Measurements from ENCODE around the gene HPN. TPM values are rescaled to one million over a fixed set of nuclear protein-coding genes. Genes with fewer than 3 reads are reported as not detected.

The HPN gene
- total RNA-seq, 2 donors from 2014 or later: 2.5 to 7.2 TPM

- Histone ChIP-seq H3K27ac (no peak overlapping the region), H3K9me3 (no peaks in the 10 kb centered on the region), H3K27me3 (no peaks in the 10 kb centered on the region), H3K4me1 (no peaks in the 10 kb centered on the region), H3K36me3 (no peaks in the 10 kb centered on the region), H3K4me3 (no peak overlapping the region)
- DNase-seq (ENCODE audit: low spot score): no peak
- no peak for TF ChIP-seq CTCF (IDR thresholded peaks at IDR 0.05)
Observed at GRCh38 chr19:35061583-35062373, 20.3 kb downstream of the HPN start.

- H3K36me3 ChIP-seq: no peaks in the 10 kb centered on the region
Observed at GRCh38 chr19:35062942-35063341, 21.4 kb downstream of the HPN start.

GRCh38 chr19:35063940-35064818, 22.7 kb downstream of the HPN start:
- Histone ChIP-seq H3K9me3 (no peaks in the 10 kb centered on the region), H3K27ac (no peak overlapping the region), H3K27me3 (no peaks in the 10 kb centered on the region), H3K4me3 (no peak overlapping the region), H3K4me1 (peaks cover 0 to 9% of the 10 kb centered on the region in 2 donors), H3K36me3 (no peaks in the 10 kb centered on the region)
- no peak for DNase-seq (ENCODE audit: low spot score)
- TF ChIP-seq CTCF (IDR thresholded peaks at IDR 0.05): no peak

More at GRCh38 chr19:35062942-35063341, 21.4 kb downstream of the HPN start:
- no peak for DNase-seq (ENCODE audit: low spot score)
- no peaks in the 10 kb centered on the region for H3K4me1 ChIP-seq
- no peak for TF ChIP-seq CTCF (IDR thresholded peaks at IDR 0.05)
- H3K4me3 ChIP-seq: no peak overlapping the region
- H3K9me3 ChIP-seq: no peaks in the 10 kb centered on the region
- no peak overlapping the region for H3K27ac ChIP-seq
- no peaks in the 10 kb centered on the region for H3K27me3 ChIP-seq

- no peak overlapping the region for H3K27ac ChIP-seq
- H3K36me3 ChIP-seq: no peaks in the 10 kb centered on the region
- H3K4me1 ChIP-seq: peaks cover 0 to 9% of the 10 kb centered on the region in 2 donors
- H3K27me3 ChIP-seq: no peaks in the 10 kb centered on the region
- H3K4me3 ChIP-seq: no peak overlapping the region
- H3K9me3 ChIP-seq: peaks cover 0 to 5% of the 10 kb centered on the region in 2 donors
- no peak for DNase-seq (ENCODE audit: low spot score)
- no peak for TF ChIP-seq CTCF (IDR thresholded peaks at IDR 0.05)
Observed at GRCh38 chr19:35065574-35065973, 24.1 kb downstream of the HPN start.

- H3K36me3 ChIP-seq: no peaks in the 10 kb centered on the region
- H3K27me3 ChIP-seq: no peaks in the 10 kb centered on the region
- peaks cover 0 to 9% of the 10 kb centered on the region in 2 donors for H3K4me1 ChIP-seq
- H3K9me3 ChIP-seq: peaks cover 0 to 8% of the 10 kb centered on the region in 2 donors
- H3K4me3 ChIP-seq: no peak overlapping the region
- TF ChIP-seq CTCF (IDR thresholded peaks at IDR 0.05): no peak
- H3K27ac ChIP-seq: no peak overlapping the region
- DNase-seq (ENCODE audit: low spot score): no peak
Observed at GRCh38 chr19:35066121-35066520, 24.6 kb downstream of the HPN start.
